ENCODE data around the gene CATSPERZ.

The CATSPERZ gene

DNA sequence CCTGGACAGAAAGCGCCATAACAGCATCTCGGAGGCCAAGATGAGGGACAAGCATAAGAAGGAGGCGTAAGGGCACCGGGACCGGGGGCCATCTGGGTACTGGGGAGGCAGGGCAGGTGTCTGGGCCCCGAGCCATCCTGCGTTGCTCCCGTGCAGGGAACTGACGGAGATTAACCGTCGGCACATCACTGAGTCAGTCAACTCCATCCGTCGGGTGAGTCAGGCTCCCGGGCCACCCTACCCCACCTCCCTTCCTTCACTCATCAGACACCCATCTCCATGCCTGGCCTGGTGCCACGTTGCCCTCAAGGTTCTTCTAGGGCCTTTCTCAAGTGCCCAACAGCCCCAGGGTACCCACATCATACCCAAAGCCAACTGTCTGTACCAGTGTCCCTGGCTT is 33.8 kb upstream of the CATSPERZ start:
- Histone ChIP-seq H2BK120ac (ENCODE audit: insufficient read depth, low read length, poor library complexity) (no peak overlapping the region), H3K4me2 (ENCODE audit: low read length) (no peak overlapping the region), H3K23ac (ENCODE audit: low read length) (no peak overlapping the region), H3K79me1 (ENCODE audit: low read length) (peaks cover 35% of the 10 kb centered on the region), H3K9me3 (ENCODE audit: insufficient read depth, low read depth, low read length) (peaks cover 2% of the 10 kb centered on the region), H3K27ac (ENCODE audit: low read depth, low read length) (no peak overlapping the region), H3K79me2 (ENCODE audit: control insufficient read depth, insufficient read depth, low read length, poor library complexity) (peaks cover 9% of the 10 kb centered on the region), H3K27me3 (ENCODE audit: insufficient read depth, low read length) (no peaks in the 10 kb centered on the region), H2BK5ac (ENCODE audit: low read depth, low read length, poor library complexity) (no peak overlapping the region), H3K9ac (ENCODE audit: low read length) (no peak overlapping the region), H2AK5ac (ENCODE audit: low read length) (no peak overlapping the region), H3K4me1 (ENCODE audit: control insufficient read depth in 1 of 2, insufficient read depth in 2 of 2, low read length in 2 of 2) (peaks cover 37 to 42% of the 10 kb centered on the region in 2 experiments), H4K12ac (ENCODE audit: low read depth, low read length) (no peak overlapping the region), H3K36me3 (ENCODE audit: control insufficient read depth in 1 of 2, insufficient read depth in 2 of 2, low read length in 2 of 2) (peaks cover 55 to 57% of the 10 kb centered on the region in 2 experiments), H2AFZ (ENCODE audit: insufficient read depth, low read length, poor library complexity) (no peak overlapping the region), H4K8ac (ENCODE audit: low read depth, low read length) (no peak overlapping the region), H3K4ac (ENCODE audit: low read depth, low read length) (no peak overlapping the region), H3K18ac (ENCODE audit: low read length) (no peak overlapping the region), H2BK12ac (ENCODE audit: low read length) (no peak overlapping the region), H3K14ac (ENCODE audit: low read length) (no peak overlapping the region), H4K91ac (ENCODE audit: low read depth, low read length) (no peak overlapping the region), H3K4me3 (ENCODE audit: low read depth, low read length) (no peak overlapping the region)
- no CpG with 5 or more reads among the region's 15 CpGs for WGBS (ENCODE audit: extremely low coverage, insufficient coverage, insufficient read length)
- no peak for DNase-seq

GRCh38 chr11:64267207-64267945 is 32.8 kb upstream of the CATSPERZ start:
- WGBS (ENCODE audit: extremely low coverage, insufficient coverage, insufficient read length), result no CpG with 5 or more reads among the region's 27 CpGs
- peaks cover 46 to 50% of the 10 kb centered on the region in 2 experiments for H3K36me3 ChIP-seq (ENCODE audit: control insufficient read depth in 1 of 2, insufficient read depth in 2 of 2, low read length in 2 of 2)

GRCh38 chr11:64268025-64268892 is 31.9 kb upstream of the CATSPERZ start:
- H2AK5ac ChIP-seq (ENCODE audit: low read length), result peak overlapping the region; percentile 57
- H3K4me3 ChIP-seq (ENCODE audit: low read depth, low read length), result peak overlapping the region; percentile 21
- no peak overlapping the region for H3K23ac ChIP-seq (ENCODE audit: low read length)
- H3K27ac ChIP-seq (ENCODE audit: low read depth, low read length), result peak overlapping the region; percentile 97
- H4K91ac ChIP-seq (ENCODE audit: low read depth, low read length), result peak overlapping the region; percentile 96
- no peaks in the 10 kb centered on the region for H3K9me3 ChIP-seq (ENCODE audit: insufficient read depth, low read depth, low read length)
- H3K4ac ChIP-seq (ENCODE audit: low read depth, low read length), result no peak overlapping the region
- peaks cover 27 to 32% of the 10 kb centered on the region in 2 experiments for H3K4me1 ChIP-seq (ENCODE audit: control insufficient read depth in 1 of 2, insufficient read depth in 2 of 2, low read length in 2 of 2)
- peak overlapping the region; percentile 39 for H2BK12ac ChIP-seq (ENCODE audit: low read length)
- no peak overlapping the region for H3K9ac ChIP-seq (ENCODE audit: low read length)
- H3K79me1 ChIP-seq (ENCODE audit: low read length), result peaks cover 35% of the 10 kb centered on the region
- H4K12ac ChIP-seq (ENCODE audit: low read depth, low read length), result peak overlapping the region; percentile 46
- peaks cover 42 to 46% of the 10 kb centered on the region in 2 experiments for H3K36me3 ChIP-seq (ENCODE audit: control insufficient read depth in 1 of 2, insufficient read depth in 2 of 2, low read length in 2 of 2)
- peaks cover 13% of the 10 kb centered on the region for H3K79me2 ChIP-seq (ENCODE audit: control insufficient read depth, insufficient read depth, low read length, poor library complexity)
- peak overlapping the region; percentile 96 for H3K14ac ChIP-seq (ENCODE audit: low read length)
- H3K4me2 ChIP-seq (ENCODE audit: low read length), result peak overlapping the region; percentile 92
- peak overlapping the region; percentile 8 for H2BK120ac ChIP-seq (ENCODE audit: insufficient read depth, low read length, poor library complexity)
- no peaks in the 10 kb centered on the region for H3K27me3 ChIP-seq (ENCODE audit: insufficient read depth, low read length)
- H3K18ac ChIP-seq (ENCODE audit: low read length), result peak overlapping the region; percentile 15
- no CpG with 5 or more reads among the region's 23 CpGs for WGBS (ENCODE audit: extremely low coverage, insufficient coverage, insufficient read length)
- peak in 1 of 2 donors; percentile 83 for DNase-seq
- H4K8ac ChIP-seq (ENCODE audit: low read depth, low read length), result peak overlapping the region; percentile 10
- H2AFZ ChIP-seq (ENCODE audit: insufficient read depth, low read length, poor library complexity), result peak overlapping the region; percentile 6
- peak overlapping the region; percentile 8 for H2BK5ac ChIP-seq (ENCODE audit: low read depth, low read length, poor library complexity)

More at GRCh38 chr11:64267207-64267945, 32.8 kb upstream of the CATSPERZ start:
- no peak overlapping the region for H3K9ac ChIP-seq (ENCODE audit: low read length)
- peaks cover 13% of the 10 kb centered on the region for H3K79me2 ChIP-seq (ENCODE audit: control insufficient read depth, insufficient read depth, low read length, poor library complexity)
- no peak overlapping the region for H3K23ac ChIP-seq (ENCODE audit: low read length)
- H3K9me3 ChIP-seq (ENCODE audit: insufficient read depth, low read depth, low read length), result peaks cover 2% of the 10 kb centered on the region
- no peak overlapping the region for H2BK5ac ChIP-seq (ENCODE audit: low read depth, low read length, poor library complexity)
- H3K4me3 ChIP-seq (ENCODE audit: low read depth, low read length), result no peak overlapping the region
- no peak overlapping the region for H3K18ac ChIP-seq (ENCODE audit: low read length)
- no peak overlapping the region for H3K4me2 ChIP-seq (ENCODE audit: low read length)
- peak in 1 of 2 donors; percentile 23 for DNase-seq
- H2BK12ac ChIP-seq (ENCODE audit: low read length), result no peak overlapping the region
- peaks cover 40% of the 10 kb centered on the region for H3K79me1 ChIP-seq (ENCODE audit: low read length)
- H3K27me3 ChIP-seq (ENCODE audit: insufficient read depth, low read length), result no peaks in the 10 kb centered on the region
- H2BK120ac ChIP-seq (ENCODE audit: insufficient read depth, low read length, poor library complexity), result no peak overlapping the region
- H2AFZ ChIP-seq (ENCODE audit: insufficient read depth, low read length, poor library complexity), result no peak overlapping the region
- no peak overlapping the region for H4K12ac ChIP-seq (ENCODE audit: low read depth, low read length)
- no peak overlapping the region for H3K4ac ChIP-seq (ENCODE audit: low read depth, low read length)
- H4K8ac ChIP-seq (ENCODE audit: low read depth, low read length), result no peak overlapping the region
- H2AK5ac ChIP-seq (ENCODE audit: low read length), result no peak overlapping the region
- no peak overlapping the region for H3K27ac ChIP-seq (ENCODE audit: low read depth, low read length)
- H4K91ac ChIP-seq (ENCODE audit: low read depth, low read length), result no peak overlapping the region
- H3K4me1 ChIP-seq (ENCODE audit: control insufficient read depth in 1 of 2, insufficient read depth in 2 of 2, low read length in 2 of 2), result peaks cover 35 to 41% of the 10 kb centered on the region in 2 experiments
- no peak overlapping the region for H3K14ac ChIP-seq (ENCODE audit: low read length)

DNA sequence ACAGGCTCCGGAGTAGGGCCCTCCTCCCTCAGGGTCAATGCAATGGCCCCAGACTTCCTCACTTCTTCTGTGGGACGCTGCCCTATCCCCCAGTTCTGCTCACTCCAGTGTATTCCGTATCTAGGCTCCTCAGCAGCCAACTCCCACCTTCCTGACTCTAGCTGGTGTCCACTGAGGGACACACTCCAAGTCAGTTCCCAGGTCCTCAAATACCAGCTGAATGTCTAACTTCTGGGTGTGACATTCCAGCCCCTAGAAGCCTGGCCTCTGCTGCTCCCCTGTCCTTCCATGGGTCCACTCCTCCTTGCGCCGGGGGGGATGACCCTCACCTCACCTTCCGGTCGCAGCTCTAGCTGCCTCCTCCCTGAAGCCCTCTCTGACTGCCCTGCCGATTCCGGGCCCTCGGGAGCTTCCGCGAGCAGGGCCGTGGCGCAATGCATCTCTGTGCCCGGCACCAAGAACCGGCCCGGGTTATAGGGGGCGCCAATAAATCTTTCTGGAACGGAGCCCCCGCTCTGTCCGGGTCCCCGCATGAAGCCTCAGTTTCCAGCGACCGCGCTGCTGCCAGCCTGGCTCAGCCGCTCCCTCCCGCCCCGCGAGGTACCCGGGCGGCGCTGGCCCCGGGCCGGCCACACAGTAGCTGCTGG is 31.1 kb upstream of the CATSPERZ start:
- peak overlapping the region; percentile 0 for H2BK12ac ChIP-seq (ENCODE audit: low read length)
- peak overlapping the region; percentile 96 for H4K91ac ChIP-seq (ENCODE audit: low read depth, low read length)
- peaks cover 34 to 39% of the 10 kb centered on the region in 2 experiments for H3K36me3 ChIP-seq (ENCODE audit: control insufficient read depth in 1 of 2, insufficient read depth in 2 of 2, low read length in 2 of 2)

More for the DNA sequence above, 31.1 kb upstream of the CATSPERZ start:
- H3K27ac ChIP-seq (ENCODE audit: low read depth, low read length), result peak overlapping the region; percentile 97
- peak overlapping the region; percentile 96 for H3K14ac ChIP-seq (ENCODE audit: low read length)
- peak overlapping the region; percentile 89 for H4K12ac ChIP-seq (ENCODE audit: low read depth, low read length)
- peak overlapping the region; percentile 85 for H3K18ac ChIP-seq (ENCODE audit: low read length)
- peaks cover 13% of the 10 kb centered on the region for H3K79me2 ChIP-seq (ENCODE audit: control insufficient read depth, insufficient read depth, low read length, poor library complexity)
- H4K8ac ChIP-seq (ENCODE audit: low read depth, low read length), result peak overlapping the region; percentile 92
- H3K79me1 ChIP-seq (ENCODE audit: low read length), result peaks cover 29% of the 10 kb centered on the region
- H3K4me1 ChIP-seq (ENCODE audit: control insufficient read depth in 1 of 2, insufficient read depth in 2 of 2, low read length in 2 of 2), result peaks cover 20 to 24% of the 10 kb centered on the region in 2 experiments
- H2BK5ac ChIP-seq (ENCODE audit: low read depth, low read length, poor library complexity), result peak overlapping the region; percentile 90
- H2AK5ac ChIP-seq (ENCODE audit: low read length), result peak overlapping the region; percentile 55
- H2AFZ ChIP-seq (ENCODE audit: insufficient read depth, low read length, poor library complexity), result peak overlapping the region; percentile 64
- H3K23ac ChIP-seq (ENCODE audit: low read length), result no peak overlapping the region
- peak overlapping the region; percentile 90 for H3K9ac ChIP-seq (ENCODE audit: low read length)
- peak overlapping the region; percentile 91 for H2BK120ac ChIP-seq (ENCODE audit: insufficient read depth, low read length, poor library complexity)
- H3K9me3 ChIP-seq (ENCODE audit: insufficient read depth, low read depth, low read length), result no peaks in the 10 kb centered on the region
- DNase-seq, result peak; percentile 64 to 77
- H3K4ac ChIP-seq (ENCODE audit: low read depth, low read length), result peak overlapping the region; percentile 67
- H3K27me3 ChIP-seq (ENCODE audit: insufficient read depth, low read length), result no peaks in the 10 kb centered on the region
- peak overlapping the region; percentile 92 for H3K4me2 ChIP-seq (ENCODE audit: low read length)
- H3K4me3 ChIP-seq (ENCODE audit: low read depth, low read length), result peak overlapping the region; percentile 70
- no CpG with 5 or more reads among the region's 34 CpGs for WGBS (ENCODE audit: extremely low coverage, insufficient coverage, insufficient read length)

All from trophoblast cell (in vitro differentiated cells and primary cell).